ENCODE measurements around the gene ACAP2.

DNA sequence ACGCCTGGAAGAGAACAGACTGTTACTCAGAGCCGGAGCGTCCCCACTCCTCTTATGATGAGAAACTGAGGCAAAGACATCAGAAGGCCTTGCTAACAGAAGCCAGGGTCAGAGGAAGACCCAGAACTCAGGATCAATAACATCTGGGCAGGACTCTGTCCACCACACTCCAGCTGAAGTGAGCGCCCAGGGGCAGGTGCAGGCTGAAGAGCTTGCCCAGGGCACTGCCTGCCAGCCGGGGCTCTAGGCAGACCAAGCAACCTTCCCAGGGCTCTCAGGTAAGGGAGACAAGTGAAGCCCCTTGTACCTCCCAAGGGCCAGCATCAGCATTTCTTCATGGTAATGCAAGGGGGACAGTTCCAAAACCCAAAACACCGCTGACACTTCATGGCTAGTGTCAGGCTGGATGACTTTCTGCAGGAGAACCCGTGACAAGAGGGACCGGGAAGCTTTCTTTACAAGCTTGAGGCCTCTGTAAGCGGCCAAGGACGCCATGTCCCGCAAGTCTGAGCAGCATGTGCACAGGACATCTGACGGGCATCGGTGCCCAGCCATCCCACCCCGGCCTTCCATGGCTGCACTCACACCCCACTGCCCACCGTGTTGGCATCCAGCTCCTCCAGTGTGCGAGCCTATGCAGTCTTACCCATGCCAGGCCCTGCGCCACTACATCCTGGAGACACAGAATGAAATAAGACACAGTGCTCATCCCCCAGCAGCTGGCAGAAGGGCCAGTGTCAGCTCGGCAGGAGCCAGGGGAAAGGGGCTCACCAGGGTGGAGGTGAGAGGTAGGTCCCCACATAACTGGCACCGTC lies 186.0 kb downstream of the ACAP2 start:
- TF ChIP-seq POLR2AphosphoS5 (IDR thresholded peaks at IDR 0.05; ENCODE audit: low read depth, low read length): no peak
- no peak for TF ChIP-seq POLR2A (IDR thresholded peaks at IDR 0.05; ENCODE audit: low read depth, low read length)
- TF ChIP-seq TAF1 (IDR thresholded peaks at IDR 0.05; ENCODE audit: low read depth, low read length): no peak
- no peak for TF ChIP-seq PAX5 (IDR thresholded peaks at IDR 0.05; ENCODE audit: insufficient read depth, low read length, severe bottlenecking)
- TF ChIP-seq POU2F2 (IDR thresholded peaks at IDR 0.05; ENCODE audit: low read depth, low read length): no peak

Data from GM12891 (cell line).